ENCODE results near the gene ABO.
"Not testable (repeated sequence)": the region's sequence is repeated elsewhere in the genome, so short reads cannot be mapped to it uniquely, and the experiment has no call there.

Gene ABO

DNA sequence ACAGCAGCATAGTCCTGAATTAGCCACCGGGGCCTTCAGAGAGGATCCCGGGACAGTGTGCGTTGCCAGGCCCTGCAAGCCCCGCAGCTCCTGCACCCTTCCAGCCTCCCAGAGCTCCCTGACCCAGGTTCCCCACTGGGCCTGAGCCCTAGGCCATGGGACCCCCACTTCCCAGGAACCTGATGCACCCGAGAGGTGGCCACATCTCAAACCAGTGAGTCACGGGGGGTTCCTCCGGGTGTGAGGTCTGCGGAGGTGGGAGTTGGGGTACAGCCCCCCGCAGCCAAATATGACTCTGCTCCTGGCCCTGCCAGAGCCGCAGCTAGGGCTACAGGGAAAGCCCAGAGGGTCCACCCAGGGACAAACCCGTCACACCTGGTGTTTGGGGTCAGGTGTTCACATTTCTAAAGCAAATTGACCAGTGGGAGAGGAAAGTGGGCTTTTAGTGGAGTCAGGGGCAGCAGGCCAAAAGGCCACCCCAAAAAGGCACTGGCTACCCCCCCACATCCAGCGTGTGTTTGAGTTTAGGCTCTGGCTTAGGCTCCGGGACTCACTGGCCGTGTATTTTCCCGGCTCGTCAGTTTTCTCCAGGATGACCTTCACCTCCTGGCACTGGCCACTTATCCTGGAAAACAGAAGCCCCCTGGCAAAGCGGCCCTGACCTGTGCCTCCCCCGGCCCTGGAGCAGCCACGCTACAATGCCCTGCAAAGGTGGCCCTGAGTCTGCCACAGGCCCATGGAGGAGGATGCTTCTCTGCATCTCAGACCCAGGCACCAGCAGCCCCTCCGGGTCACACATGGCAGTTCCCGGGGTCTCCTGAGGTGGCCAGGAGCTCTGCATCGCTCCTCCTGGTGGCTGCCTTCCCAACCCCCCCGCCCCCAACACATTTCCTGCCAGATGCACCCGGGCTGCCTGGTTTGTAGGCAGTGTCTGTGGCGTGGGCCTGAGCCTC, 48.5 kb downstream of the ABO start:
- TF ChIP-seq GATA3 (IDR thresholded peaks at IDR 0.05; ENCODE audit: low read depth, low read length) (no peak), GATA2 (IDR thresholded peaks at IDR 0.05; ENCODE audit: low read depth, low read length) (no peak)

- TF ChIP-seq GATA2 (IDR thresholded peaks at IDR 0.05; ENCODE audit: low read depth, low read length) = no peak
Measured at GRCh38 chr9:133225171-133226011, 49.6 kb downstream of the ABO start.

DNA sequence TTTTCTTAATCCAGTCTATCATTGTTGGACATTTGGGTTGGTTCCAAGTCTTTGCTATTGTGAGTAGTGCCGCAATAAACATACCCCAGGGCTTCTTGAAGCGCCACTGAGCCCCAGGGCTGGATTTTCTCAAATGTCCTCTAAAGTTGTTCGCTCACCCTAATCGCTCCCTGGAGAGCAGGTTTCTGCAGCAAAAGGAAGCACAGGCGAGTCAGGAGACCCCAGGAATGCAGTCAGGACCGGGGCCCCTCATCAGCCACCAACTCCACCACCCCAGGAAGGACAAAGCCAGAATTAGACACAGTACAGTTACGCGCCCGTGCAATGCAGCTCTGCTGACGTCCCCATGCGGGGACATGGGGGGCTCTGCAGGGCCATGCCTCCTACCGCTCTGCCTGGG, 50.2 kb downstream of the ABO start:
- TF ChIP-seq GATA2 (IDR thresholded peaks at IDR 0.05; ENCODE audit: low read depth, low read length) = no peak

GRCh38 chr9:133221177-133221809, 53.7 kb downstream of the ABO start:
- no peak for TF ChIP-seq GATA2 (IDR thresholded peaks at IDR 0.05; ENCODE audit: low read depth, low read length)
- no peak for TF ChIP-seq GATA3 (IDR thresholded peaks at IDR 0.05; ENCODE audit: low read depth, low read length)

- TF ChIP-seq GATA3 (IDR thresholded peaks at IDR 0.05; ENCODE audit: low read depth, low read length) (no peak), GATA2 (IDR thresholded peaks at IDR 0.05; ENCODE audit: low read depth, low read length) (no peak)
Measured at GRCh38 chr9:133210609-133211008, 64.4 kb downstream of the ABO start.

GRCh38 chr9:133210202-133210532, 64.8 kb downstream of the ABO start:
- TF ChIP-seq GATA2 (IDR thresholded peaks at IDR 0.05; ENCODE audit: low read depth, low read length) (no peak), GATA3 (IDR thresholded peaks at IDR 0.05; ENCODE audit: low read depth, low read length) (no peak)

- TF ChIP-seq GATA2, GATA3 (IDR thresholded peaks at IDR 0.05; ENCODE audit: low read depth, low read length): not testable (repeated sequence)
Measured at GRCh38 chr9:133208880-133209300, 66.1 kb downstream of the ABO start, which contains the start of gene OBP2B. Gene OBP2B, minus strand, starts transcription at chr9:133209250. Its CDS starts 51 bp downstream, at chr9:133209199.

DNA sequence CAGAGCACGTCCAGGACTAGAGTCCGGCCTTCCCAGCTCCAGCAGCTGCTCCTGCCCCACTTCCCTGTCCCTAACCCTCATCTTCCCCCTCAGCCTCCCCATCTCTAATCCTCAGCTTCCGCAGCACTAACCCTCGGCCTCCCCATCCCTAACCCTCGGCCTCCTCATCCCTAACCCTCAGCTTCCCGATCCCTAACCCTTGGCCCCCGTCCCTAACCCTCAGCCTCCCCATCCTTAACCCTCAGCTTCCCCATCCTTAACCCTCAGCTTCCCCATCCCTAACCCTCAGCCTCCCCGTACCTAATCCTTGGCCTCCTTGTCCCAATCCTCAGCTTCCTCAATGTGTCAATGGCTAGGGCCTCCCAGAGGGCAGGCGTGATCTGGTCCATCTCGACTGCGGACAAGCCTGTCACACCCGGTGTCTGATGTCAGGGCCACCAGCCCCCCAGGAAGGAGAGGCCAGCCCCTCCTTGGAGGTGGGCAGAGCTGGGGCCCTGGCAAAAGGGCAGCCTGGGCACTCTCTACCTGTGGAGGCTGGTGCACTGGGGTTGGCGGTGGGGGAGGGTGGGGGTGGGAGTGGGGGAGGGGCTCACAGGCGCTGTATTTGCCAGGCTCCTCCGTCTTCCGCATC, 67.3 kb downstream of the ABO start:
- TF ChIP-seq GATA2 (IDR thresholded peaks at IDR 0.05; ENCODE audit: low read depth, low read length) (no peak), GATA3 (IDR thresholded peaks at IDR 0.05; ENCODE audit: low read depth, low read length) (no peak)

GRCh38 chr9:133207021-133207531, 67.9 kb downstream of the ABO start:
- no peak for TF ChIP-seq GATA2 (IDR thresholded peaks at IDR 0.05; ENCODE audit: low read depth, low read length)
- TF ChIP-seq GATA3 (IDR thresholded peaks at IDR 0.05; ENCODE audit: low read depth, low read length) = no peak

DNA sequence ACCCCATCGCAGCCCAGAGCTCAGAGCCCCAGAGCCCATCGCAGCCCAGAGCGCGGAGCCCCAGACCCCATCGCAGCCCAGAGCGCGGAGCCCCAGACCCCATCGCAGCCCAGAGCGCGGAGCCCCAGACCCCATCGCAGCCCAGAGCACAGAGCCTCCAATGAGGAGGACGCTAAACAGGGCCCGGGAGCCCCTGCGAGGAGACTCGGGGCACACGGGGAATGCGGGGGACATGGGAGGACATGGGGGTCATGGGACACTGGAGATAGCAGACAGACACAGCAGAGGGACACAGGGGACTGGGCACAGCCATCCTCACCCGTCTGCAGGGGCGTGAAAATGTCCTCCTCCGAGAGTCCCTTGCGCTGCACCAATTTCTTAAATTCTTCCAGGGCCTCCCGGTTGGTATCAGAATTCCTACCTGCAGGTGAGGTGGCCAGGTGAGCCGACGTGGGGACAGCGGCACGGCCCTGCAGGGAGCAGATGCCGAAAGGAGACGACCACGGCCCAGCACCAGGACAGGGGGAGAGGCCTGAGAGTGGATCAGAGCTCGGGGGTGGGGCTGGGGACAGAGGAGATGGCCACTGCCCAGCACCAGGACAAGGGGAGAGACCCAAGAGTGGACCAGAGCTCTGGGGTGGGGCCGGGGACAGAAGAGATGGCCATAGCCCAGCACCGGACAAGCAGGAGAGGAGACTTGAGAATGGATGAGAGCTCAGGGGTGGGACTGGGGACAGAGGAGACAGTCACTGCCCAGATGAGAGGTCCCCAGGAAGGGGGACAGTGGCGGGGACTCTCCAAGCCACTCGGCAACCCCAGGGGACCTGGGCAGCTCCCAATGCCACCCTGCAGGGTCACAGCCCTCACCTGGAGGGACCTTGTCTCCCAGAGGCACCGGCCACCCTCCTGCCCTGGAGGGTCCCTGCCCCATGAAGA, 68.7 kb downstream of the ABO start:
- TF ChIP-seq GATA3 (IDR thresholded peaks at IDR 0.05; ENCODE audit: low read depth, low read length) (no peak), GATA2 (IDR thresholded peaks at IDR 0.05; ENCODE audit: low read depth, low read length) (no peak)

All from SH-SY5Y (cell line).